OCI-LY7 (cell line): Measurements from ENCODE around the gene STK33.

ENCODE experiments used
- CTCF ChIP-seq: fragments of 200-600 bp; sonication (generic); conservative IDR thresholded peaks from 2 replicates; pipeline ENCODE4 v1.5.1; 2014; ENCODE audit warnings: mild to moderate bottlenecking, antibody characterized with exemption, low read length, moderate library complexity, mixed read lengths
- EZH2phosphoT487 ChIP-seq: fragments of 200-600 bp; sonication (generic); IDR thresholded peaks from 2 replicates; pipeline ENCODE4 v1.6.1; 2018; ENCODE audit warnings: low read depth, borderline replicate concordance, mild to moderate bottlenecking, mixed run types, antibody characterized with exemption, low read length, moderate library complexity, mixed read lengths

GRCh38 chr11:8429483-8429882 lies 164.5 kb downstream of the STK33 start:
- TF ChIP-seq CTCF (no peak), EZH2phosphoT487 (no peak)
